Activated T-helper 1 cell treated with anti-CD3 and anti-CD28 coated beads, Interleukin-2, amount 50 U/mL, for 16 hours (primary cell): ENCODE measurements around the gene NFX1.
"Not testable (repeated sequence)": the region's sequence is repeated elsewhere in the genome, so short reads cannot be mapped to it uniquely, and the experiment has no call there.

ENCODE experiments used
- DNase-seq, 2 donors: peaks; one replicate each; pipeline ENCODE4 v3.0.0-alpha.2; 2020; ENCODE audit warnings: low read depth in 1 of 2, low spot score in 1 of 2

The NFX1 gene

DNA sequence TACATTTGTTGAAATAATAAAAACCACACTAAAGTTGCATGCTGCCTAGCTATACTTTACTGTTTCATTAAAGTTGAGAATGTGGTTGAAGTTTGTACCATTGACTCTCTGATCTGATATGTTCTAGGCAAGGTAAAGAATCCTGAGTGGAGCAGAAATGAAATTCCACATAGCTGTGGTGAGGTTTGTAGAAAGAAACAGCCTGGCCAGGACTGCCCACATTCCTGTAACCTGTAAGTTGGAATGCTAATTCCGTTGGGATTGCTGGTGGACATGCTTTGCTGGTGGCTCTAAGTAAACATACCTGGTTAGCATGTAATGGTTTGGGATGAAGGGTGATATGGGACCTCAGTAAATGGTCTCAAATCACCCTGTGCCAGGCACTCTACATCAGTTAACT, 16.8 kb downstream of the NFX1 start:
- no peak for DNase-seq

DNA sequence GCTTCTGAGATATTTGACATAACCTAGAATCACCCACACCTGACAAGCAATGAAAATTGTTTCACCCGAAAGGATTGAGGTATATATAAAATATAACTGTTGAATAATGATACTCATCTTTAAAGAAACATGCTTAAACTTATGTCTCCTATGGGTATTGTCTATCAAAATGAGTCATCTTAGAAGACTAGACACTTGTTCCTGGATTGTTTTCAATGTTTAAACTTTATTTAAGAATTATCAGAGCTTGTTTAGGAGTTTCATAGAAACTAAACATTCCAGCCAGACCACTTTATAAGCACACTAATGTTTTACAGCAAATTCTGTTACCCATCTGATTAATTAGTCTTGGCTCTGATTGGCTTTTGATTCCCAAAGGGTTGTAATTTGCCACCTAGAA, 19.6 kb downstream of the NFX1 start:
- no peak for DNase-seq

DNA sequence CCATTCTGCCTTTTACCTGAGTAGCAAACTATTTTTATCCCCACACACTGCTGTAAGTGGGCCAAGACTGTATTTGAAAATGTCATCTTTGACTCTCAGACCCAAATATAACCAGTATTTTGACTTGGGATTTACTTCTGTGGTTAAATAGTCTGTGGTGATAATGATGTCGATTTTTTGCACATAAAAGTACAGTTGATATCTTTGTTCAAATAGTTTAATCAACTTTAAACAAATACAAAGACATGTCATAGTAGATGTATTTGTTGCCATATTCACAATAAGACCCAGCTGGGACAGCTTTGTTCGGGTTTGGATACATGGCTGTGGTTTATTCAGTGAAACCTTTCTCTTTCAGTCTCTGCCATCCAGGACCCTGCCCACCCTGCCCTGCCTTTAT, 20.4 kb downstream of the NFX1 start:
- no peak for DNase-seq

DNA sequence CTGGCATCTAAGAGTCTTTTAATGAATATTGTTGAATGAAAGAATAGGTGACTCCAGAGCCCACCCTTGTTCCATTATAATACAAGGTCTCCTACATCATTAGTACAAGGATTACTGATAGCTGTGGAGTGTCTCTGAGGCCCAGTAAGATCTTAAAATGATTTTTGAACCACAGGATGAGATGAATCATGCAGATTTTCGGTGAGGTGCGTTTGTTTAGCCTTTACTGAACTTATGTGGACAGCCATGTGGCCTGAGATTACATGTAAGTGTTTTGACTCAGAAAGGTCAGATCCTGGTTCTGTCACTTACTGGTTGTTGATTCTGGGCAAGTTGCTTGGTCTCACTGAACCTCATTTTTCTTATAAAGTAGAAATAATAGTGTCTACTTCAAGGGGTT, 21.6 kb downstream of the NFX1 start:
- no peak for DNase-seq

DNA sequence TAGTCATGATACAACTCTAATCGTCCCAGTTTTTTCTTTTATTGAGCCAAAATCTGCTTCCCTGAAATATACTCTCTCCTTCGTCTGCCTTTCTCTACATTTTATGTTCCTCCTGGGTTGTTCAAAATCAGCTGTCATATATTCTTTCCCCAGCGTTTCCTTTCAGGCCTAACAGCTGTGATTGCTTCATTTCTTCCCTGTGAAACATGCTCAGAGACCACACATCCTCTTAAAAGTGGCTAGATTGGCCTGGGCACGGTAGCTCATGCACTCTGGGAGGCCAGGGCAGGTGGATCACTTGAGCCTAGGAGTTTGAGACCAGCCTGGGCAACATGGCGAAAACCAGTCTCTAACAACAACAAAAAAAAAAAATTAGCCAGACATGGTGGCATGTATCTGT, 25.1 kb downstream of the NFX1 start:
- no peak for DNase-seq

DNA sequence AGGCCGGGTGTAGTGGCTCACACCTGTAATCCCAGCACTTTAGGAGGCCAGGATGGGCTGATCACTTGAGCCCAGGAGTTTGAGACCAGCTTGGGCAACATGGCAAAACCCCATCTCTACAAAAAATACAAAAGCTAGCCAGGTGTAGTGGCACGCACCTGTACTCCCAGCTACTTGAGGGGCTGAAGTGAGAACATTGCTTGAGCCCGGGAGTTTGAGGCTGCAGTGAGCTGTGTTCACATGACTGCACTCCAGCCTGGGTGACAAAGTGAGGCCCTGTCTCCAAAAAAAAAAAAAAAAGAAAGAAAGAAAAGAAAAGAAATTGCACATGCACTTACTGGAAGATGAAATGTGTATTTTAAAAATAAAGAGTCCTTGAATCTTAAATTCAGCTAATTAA, 26.8 kb downstream of the NFX1 start:
- DNase-seq: not testable (repeated sequence)

DNA sequence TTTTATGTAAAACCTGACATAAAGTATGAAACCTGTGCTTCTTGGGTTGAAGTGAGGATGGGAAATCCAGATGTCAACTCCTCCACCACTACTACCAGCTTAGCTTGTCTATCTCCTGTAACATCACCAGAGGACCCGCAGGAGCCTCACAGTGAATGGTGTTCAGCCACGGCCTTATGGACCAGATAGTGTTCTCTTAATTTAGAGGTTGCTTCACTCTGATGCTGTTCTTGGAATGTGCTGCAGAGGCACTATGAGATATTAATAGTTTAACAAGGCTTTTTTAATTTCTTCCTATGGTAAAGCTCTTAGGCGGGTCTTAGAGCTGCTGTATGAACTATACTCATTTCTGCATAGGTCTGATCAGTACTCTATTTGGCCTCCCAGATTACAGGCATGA, 27.9 kb downstream of the NFX1 start:
- no peak for DNase-seq

DNA sequence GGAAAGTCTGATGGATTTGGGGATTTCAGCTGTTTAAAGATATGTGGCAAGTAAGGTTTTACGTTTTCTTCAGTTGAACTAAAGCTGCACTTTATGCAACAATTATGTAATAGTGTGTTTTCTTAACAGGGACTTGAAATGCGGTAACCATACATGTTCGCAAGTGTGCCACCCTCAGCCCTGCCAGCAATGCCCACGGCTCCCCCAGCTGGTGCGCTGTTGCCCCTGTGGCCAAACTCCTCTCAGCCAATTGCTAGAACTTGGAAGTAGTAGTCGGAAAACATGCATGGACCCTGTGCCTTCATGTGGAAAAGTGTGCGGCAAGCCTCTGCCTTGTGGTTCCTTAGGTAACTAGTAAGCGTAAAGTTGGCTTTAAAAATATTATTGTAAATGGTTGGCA, 28.5 kb downstream of the NFX1 start:
- DNase-seq: no peak

DNA sequence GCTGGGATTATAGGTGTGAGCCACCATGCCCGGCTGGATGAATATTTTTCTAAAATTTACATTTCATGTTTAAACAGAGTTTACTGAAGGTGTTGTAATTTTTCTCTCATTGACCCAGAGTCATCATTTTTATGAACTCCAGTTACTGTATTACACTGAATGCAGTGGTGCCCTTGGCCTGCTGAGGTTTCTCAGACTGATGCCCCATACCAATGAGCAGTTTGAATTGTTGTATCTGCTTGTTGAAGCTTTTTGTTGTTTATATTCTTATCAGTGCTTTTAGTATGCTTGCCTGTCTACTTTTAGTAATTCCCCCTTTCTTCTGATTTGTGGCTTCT, 29.9 kb downstream of the NFX1 start:
- no peak for DNase-seq

DNA sequence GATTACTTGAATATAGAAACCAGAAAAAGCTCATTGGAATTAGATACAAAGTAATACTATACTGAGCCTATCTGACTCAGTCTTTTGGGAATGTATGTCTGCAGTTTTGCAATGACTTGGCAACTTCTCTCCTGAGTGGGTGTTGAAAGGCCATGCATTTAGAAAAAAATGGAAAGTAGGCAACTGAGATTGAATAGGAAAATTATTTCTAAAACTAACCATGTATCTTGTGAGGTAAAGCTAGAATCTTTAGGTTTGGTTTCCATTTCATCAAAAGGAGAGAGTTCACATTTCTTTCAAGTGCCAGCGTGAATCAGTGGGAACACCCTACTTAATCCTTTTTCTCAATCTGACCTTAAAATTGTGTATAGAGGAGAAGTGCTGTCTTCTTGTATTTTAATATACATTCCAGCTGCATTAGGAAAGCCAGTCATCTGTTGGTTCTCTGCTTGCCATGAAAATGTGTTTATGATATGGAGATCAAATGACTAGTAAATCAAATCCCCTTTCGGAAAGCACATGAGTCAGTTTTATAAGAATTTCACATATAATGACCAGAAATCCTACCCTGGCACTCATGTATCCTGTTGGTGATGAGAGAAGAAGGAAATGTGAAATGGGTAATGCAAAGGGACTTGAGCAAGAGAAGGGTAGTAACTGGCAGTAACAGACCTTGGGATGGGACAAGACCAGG, 30.4 kb downstream of the NFX1 start:
- no peak for DNase-seq

DNA sequence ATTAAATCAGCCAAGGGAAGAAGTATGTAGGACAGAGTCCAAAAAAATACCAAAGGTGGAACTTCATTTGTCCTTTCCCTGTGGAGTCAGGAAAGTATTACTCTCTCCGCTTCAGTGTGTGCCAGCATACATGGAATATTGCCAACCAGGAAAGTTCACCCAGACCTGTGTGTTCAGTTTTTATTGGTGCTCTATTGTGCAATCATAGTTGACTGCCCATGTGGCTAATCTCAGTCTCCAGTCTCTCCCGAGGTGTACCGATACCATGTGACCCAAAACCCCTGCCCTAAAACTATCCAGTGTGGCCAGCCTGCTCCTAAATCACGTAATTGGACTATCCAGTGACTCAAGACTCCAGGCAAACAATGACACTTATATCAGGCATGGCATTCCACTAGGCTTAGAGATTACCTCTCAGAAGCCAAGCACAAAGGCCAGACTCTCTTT, 38.8 kb downstream of the NFX1 start:
- DNase-seq: no peak

DNA sequence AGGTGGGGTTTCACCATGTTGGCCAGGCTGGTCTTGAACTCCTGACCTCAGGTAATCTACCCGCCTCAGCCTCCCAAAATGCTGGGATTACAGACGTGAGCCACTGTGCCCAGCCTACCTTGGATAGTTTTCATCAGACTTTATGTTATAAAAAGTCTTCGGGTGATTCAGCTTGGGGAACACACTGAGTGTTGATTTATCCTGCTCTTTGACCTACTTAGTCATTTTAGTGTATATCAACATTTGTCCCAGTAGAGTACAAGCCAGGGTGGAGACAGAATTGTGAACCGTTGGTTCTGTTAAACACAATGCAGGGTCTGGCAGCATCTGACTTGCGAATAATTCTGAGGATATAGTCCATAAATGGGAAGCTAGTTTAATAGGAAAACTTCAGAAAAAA, 39.7 kb downstream of the NFX1 start:
- DNase-seq: no peak

DNA sequence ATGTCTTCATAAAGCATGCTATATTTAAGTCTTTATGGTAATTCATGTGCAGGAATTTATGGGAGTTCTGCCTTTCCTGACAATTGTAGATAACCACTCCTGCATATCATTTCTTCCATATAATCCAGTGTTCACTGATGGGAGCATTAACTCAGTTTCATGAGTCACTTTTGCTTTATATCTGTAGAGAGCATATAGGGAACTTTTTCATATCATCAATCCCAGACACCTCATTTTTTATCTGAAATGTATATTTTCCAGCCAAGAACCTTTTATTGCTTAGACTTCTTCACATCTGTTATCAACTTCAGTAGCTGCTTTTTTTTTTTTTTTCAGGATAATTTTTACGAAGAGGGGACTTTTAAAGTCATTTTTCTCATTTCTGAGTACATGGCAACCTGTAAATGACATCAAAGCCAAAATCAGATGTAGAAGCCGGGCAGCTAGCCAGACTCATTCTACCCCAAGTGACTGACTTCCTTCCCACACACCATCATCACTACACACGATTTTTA, 41.1 kb downstream of the NFX1 start:
- DNase-seq: no peak

DNA sequence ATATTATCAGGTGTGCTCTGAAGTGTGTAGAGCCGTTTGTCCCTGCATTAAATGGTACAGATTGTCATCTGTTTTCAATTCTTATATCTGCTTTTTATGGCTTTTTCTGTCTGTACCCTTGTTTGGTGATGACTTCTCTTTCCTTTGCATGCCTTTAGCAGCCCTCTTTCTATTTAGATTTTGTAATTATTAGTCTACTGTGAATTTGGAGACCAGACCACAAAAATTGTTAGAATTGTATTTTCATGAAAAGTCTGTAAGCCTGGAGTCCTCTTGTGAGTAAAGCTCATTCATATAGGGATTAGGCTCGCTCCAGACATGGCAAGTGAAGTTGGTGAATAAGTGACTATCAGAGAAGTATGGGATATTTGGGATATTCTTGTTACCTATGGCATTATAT, 41.7 kb downstream of the NFX1 start:
- no peak for DNase-seq

DNA sequence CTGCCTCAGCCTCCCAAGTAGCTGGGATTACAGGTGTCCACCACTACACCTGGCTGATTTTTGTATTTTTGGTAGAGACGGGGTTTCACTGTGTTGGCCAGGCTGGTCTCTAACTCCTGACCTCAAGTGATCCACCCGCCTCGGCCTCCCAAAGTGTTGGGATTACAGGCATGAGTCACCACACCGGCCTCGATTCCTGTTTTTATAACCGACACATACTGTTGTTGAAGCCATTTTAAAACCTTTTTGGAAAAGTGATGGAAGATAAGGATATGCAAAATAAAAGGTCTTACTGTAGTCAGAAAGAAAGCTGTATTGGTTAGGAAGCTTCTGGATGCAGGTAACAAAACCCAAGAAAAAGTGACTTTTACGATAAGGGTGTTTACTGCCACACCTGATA, 42.6 kb downstream of the NFX1 start:
- not testable (repeated sequence) for DNase-seq

DNA sequence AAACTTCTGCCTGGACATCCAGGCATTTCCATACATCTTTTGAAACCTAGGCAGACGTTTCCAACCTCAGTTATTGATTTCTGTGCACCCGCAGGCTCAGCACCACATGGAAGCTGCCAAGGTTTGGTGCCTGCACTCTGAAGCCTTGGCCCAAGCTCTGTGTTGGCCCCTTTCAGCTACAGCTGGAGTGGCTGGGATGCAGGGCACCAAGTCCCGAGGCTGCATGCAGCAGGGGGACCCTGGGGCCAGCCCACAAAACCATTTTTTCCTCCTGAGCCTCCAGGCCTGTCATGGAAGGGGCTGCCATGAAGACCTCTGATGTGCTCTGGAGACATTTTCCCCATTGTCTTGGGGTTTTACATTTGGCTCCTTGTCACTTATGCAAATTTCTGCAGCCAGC, 49.9 kb downstream of the NFX1 start:
- no peak for DNase-seq

DNA sequence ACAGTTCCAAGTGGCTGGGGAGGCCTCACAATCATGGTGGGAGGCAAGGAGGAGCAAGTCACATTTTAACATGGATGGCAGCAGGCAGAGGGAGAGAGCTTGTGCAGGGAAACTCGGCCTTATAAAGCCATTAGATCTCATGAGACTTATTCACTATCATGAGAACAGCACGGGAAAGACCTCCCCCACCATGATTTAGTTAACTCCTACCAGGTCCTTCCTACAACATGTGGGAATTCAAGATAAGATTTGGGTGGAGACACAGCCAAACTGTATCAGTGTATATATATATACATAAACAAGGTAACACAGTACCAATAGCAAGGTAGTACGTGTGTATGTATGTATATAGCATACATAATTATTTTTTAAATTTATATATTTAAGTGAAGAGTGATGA, 50.9 kb downstream of the NFX1 start:
- DNase-seq: no peak

DNA sequence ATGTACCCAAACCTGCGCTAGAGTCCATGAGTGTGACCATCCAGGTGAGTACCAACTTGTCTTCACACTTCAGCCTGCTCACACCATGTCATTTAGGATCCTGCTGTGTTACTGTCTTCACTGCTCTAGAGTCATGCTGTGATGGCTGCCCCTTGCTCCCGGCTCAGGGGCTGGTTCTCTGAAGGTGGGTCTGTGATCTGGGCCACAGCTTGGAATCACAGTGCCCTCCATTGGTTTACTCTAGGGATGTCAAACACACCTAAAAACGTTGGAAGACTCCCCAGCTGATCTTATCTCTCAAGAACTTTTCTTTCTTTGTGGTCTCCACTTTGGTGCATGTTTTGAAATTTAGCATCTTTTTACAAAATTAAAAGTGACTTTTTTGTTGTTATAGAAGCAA, 53.8 kb downstream of the NFX1 start:
- DNase-seq: no peak

DNA sequence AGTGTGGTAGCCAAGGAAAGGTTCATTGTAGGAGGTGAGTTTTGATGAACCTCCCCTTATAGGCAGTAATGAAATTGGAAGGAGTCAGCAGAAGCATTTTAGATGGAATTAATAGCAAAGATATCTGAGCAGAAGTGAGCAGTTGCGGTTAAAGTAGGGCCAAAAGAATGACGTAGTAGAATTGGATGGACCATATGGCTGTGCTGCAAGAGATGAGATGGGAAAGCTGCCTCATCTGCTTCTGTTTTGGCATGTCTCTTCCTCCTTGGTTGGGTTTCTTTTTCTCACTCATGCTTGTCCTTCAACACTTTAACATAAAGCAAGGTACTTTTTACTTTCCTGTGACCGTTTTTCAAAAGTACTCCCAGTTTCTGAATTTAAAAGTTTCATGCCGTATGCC, 56.2 kb downstream of the NFX1 start:
- DNase-seq: no peak

DNA sequence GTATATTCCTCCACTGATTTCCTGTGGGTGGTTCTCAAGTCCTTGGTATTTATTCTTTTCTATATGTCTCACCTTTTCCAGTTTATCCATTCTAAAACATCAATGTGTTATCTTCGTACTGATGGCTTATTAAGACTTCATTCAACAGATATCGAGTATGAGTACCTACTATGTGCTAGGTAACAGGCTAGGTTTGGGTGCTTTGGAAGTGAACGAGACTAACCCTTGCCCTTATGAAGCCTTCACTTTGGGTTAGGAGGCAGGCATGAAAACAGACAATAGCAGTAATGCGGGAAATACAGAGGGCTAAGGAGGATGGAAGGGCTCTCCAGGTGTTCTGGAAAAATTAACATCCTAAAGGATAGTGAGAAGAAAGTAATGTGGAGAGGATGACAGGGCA, 58.7 kb downstream of the NFX1 start:
- no peak for DNase-seq

DNA sequence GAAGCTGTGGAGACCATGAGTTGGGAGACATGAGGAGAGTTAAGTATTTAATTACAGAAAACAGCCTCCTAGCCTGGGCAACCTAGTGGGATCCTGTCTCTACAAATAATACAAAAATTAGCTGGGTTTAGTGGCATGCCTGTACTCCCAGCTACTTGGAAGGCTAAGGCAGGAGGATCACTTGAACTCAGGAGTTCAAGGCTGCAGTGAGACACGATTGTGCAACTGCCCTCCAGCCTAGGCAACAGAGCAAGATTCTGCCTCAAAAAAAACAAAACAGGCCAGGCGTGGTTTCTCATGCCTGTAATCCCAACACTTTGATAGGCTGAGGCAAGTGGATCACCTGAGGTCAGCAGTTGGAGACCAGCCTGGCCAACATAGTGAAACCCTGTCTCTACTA, 59.4 kb downstream of the NFX1 start:
- no peak for DNase-seq

DNA sequence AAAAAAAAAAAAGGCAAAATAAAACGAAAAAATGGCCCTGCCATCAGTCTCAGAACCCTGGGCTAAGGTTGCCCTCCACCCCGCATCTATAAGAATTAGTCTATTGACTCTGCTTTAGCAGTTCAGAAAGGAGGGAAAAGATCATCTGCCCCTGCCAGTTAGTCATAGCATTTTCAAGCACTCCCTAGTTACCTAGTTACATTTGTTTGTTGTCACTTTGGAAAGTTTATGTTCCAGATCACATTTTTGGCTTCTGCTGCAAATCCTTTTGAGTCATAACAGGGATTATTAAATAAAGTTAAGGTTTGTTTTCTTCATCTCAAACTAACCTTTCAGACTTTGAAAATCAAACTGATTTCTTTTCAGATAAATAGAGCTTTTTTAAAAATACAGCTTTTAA, 60.0 kb downstream of the NFX1 start:
- DNase-seq: no peak

DNA sequence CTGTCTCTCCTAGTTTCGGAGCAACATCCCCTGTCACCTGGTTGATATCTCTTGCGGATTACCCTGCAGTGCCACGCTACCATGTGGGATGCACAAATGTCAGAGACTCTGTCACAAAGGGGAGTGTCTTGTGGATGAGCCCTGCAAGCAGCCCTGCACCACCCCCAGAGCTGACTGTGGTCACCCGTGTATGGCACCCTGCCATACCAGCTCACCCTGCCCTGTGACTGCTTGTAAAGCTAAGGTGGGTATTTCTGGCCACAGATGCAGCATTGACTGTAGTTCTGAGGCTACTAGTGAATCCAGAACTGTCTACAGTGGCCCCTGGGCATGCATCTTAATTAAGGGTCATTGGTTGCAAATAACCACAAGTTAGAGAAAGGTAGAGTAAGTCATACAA, 61.2 kb downstream of the NFX1 start:
- no peak for DNase-seq
